DOHH2 (cell line): Measurements from ENCODE around the gene OR14I1.
"Not testable (repeated sequence)": the region's sequence is repeated elsewhere in the genome, so short reads cannot be mapped to it uniquely, and the experiment has no call there.

ENCODE experiments used
- CTCF ChIP-seq: fragments of 200-600 bp; sonication (generic); IDR thresholded peaks from one replicate; pipeline ENCODE4 v1.5.1; 2014; ENCODE audit warnings: antibody characterized with exemption, mild to moderate bottlenecking, low read depth, low read length; ENCODE audit not compliant: poor library complexity, severe bottlenecking
- EZH2phosphoT487 ChIP-seq: fragments of 200-600 bp; sonication (generic); IDR thresholded peaks from 2 replicates; pipeline ENCODE4 v1.6.1; 2017; ENCODE audit warnings: borderline replicate concordance, mild to moderate bottlenecking, antibody characterized with exemption, low read length, moderate library complexity, mixed read lengths

- not testable (repeated sequence) for TF ChIP-seq CTCF, EZH2phosphoT487
These were observed 45.8 kb downstream of the OR14I1 start for GRCh38 chr1:248656797-248657196.
